PFSK-1 (cell line): Measurements from ENCODE around the gene MAD1L1.

ENCODE experiments used
- POLR2AphosphoS5 ChIP-seq: IDR thresholded peaks from 2 replicates; pipeline ENCODE4 v1.6.1; 2012; ENCODE audit warnings: low read depth, mild to moderate bottlenecking, control low read depth, low read length, moderate library complexity
- REST ChIP-seq, 2 experiments: IDR thresholded peaks; 2 replicates each; pipeline versions ENCODE4 v1.6.1 to v1.8.0; 2011 to 2012; ENCODE audit warnings: low read depth in 2 of 2, low read length in 2 of 2, control low read depth in 1 of 2, inconsistent platforms in 1 of 2, mild to moderate bottlenecking in 1 of 2, moderate library complexity in 1 of 2; ENCODE audit not compliant: insufficient read depth in 1 of 2

GRCh38 chr7:2087744-2088143, 145.0 kb downstream of the MAD1L1 start:
- TF ChIP-seq POLR2AphosphoS5 (no peak), REST (IDR thresholded peaks at IDR 0.05; ENCODE audit: insufficient read depth in 1 of 2, low read depth in 2 of 2, low read length in 2 of 2) (no peak)
